ENCODE results near the gene SLC26A3. TPM values are rescaled to one million over a fixed set of nuclear protein-coding genes. Genes with fewer than 3 reads are reported as not detected.

The SLC26A3 gene
- total and polyA plus RNA-seq, 11 donors: 0.10 to 0.35 TPM; not detected in 9

DNA sequence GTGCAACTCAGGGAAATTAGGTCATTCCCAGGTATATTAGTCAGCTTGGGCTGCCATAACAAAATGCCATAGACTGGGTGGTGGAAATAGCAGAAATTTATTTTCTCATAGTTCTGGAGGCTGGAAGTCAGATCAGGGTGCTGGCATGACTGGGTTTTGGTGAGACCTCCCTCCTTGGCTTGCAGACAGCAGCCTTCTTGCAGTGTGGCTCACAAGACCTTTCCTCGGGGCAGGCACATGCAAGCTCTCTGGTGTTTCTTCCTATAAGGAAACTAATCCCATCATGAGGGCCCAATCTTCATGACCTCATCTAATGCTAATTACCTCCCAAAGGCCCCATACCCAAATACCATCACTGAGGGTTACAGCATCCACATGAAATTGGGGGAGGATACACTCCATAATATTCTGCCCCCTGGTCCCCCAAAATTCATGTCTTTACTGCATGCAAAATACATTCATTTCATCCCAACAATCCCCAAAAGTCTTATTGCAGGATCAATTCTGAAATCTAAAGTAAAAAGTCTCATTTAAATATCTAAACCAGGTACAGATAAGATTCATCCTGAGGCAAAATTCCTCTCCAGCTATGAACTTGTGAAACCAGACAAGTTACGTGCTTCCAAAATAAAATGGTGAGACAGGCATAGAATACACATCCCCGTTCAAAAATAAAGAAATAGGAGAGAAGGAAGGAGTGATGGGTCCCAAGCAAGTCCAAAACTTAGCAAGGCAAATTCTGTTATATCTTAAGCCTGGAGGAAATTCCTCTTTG is 76.5 kb downstream of the SLC26A3 start:
- no peak overlapping the region for H3K27ac ChIP-seq
- TF ChIP-seq POLR2A (IDR thresholded peaks at IDR 0.05): no peak
- TF ChIP-seq, protein P1, sequence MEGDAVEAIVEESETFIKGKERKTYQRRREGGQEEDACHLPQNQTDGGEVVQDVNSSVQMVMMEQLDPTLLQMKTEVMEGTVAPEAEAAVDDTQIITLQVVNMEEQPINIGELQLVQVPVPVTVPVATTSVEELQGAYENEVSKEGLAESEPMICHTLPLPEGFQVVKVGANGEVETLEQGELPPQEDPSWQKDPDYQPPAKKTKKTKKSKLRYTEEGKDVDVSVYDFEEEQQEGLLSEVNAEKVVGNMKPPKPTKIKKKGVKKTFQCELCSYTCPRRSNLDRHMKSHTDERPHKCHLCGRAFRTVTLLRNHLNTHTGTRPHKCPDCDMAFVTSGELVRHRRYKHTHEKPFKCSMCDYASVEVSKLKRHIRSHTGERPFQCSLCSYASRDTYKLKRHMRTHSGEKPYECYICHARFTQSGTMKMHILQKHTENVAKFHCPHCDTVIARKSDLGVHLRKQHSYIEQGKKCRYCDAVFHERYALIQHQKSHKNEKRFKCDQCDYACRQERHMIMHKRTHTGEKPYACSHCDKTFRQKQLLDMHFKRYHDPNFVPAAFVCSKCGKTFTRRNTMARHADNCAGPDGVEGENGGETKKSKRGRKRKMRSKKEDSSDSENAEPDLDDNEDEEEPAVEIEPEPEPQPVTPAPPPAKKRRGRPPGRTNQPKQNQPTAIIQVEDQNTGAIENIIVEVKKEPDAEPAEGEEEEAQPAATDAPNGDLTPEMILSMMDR (IDR thresholded peaks at IDR 0.05): no peak

DNA sequence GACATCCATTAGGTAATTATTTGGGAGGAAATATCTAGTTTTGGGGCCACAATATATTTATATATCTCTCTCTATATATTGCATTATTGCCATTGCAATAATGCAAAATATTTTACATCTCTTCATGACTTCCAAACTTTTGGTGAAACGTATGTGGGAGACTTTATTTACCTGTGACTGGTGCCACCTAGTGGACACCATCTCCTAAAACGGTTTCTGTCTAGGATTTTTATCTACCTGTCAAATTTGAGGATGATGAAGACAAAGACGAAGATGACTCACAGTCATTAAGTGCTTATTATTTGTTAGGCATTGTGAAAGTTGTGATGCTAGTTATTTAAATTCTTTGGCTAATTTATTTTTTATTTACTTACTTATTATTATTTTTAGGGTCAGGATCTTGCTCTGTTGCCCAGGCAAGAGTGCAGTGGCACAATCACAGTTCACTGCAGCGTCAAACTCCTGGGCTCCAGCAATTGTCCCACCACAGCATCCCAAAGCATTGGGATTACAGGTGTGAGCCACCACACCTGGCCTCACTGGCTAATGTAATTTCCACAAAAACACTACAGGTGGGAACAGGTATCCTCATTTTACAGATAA is 77.8 kb downstream of the SLC26A3 start:
- no peak for ATAC-seq

More for the DNA sequence above, 76.5 kb downstream of the SLC26A3 start:
- DNase-seq: no peak
- 82 to 90% (median 84%) methylated on average over 3 of the region's 3 CpGs for WGBS, 4 donors
- H3K9me3 ChIP-seq: no peaks in the 10 kb centered on the region
- H3K36me3 ChIP-seq: no peaks in the 10 kb centered on the region
- ATAC-seq: no peak
- no peak overlapping the region for H3K4me3 ChIP-seq
- H3K4me1 ChIP-seq: no peaks in the 10 kb centered on the region
- H3K27me3 ChIP-seq: peaks cover 0 to 14% (median 0%) of the 10 kb centered on the region in 9 donors
- intact Hi-C loops (cut with DNase I): loop anchor here in 8 of 10 donors (5.0 to 10.0 kb wide), 5 partner anchors 142 to 532 kb away; partner anchors contain the start of gene BCAP29 (in 1 of the 8)

DNA sequence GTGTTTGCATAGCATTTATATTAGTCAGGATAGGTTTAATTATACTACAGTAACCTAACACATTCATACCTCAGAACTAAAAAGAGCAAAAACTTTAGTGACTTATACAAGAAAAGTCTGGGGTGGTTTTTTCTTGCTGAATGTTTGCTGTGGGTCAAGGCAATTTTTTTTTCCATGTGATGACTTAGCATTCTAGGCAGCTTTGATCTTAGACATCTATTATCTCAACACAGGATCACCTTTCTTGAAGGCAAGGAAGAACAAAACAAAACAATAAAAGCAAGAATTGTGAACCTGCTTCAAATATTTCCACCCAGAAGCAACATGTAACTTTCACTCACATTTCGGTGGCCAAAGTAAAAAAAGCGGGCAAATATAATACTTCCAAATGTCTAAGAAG is 79.8 kb downstream of the SLC26A3 start:
- no peak for ATAC-seq

More for the DNA sequence above, 77.8 kb downstream of the SLC26A3 start:
- TF ChIP-seq, protein P1 (IDR thresholded peaks at IDR 0.05): peak; percentile 61 to 83 (median 77)
- TF ChIP-seq POLR2A (IDR thresholded peaks at IDR 0.05): no peak
- H3K4me3 ChIP-seq: no peak overlapping the region
- H3K4me1 ChIP-seq: no peaks in the 10 kb centered on the region
- 19 to 24% (median 20%) methylated on average over 4 of the region's 4 CpGs for WGBS, 4 donors
- no peaks in the 10 kb centered on the region for H3K36me3 ChIP-seq
- DNase-seq: peak in 3 of 5 donors; percentile 31 to 45 (median 36)
- H3K9me3 ChIP-seq: no peaks in the 10 kb centered on the region
- no peak overlapping the region for H3K27ac ChIP-seq
- H3K27me3 ChIP-seq: peaks cover 0 to 14% (median 0%) of the 10 kb centered on the region in 9 donors
- intact Hi-C loops (cut with DNase I): loop anchor here (1.0 to 10.0 kb wide), 8 partner anchors 140 to 530 kb away; partner anchors contain the start of gene BCAP29 (in 1 of the 10)

More for the DNA sequence above, 79.8 kb downstream of the SLC26A3 start:
- TF ChIP-seq, protein P1 (IDR thresholded peaks at IDR 0.05): no peak
- TF ChIP-seq POLR2A (IDR thresholded peaks at IDR 0.05): no peak
- Histone ChIP-seq H3K36me3 (no peaks in the 10 kb centered on the region), H3K27ac (no peak overlapping the region), H3K27me3 (peaks cover 0 to 4% (median 0%) of the 10 kb centered on the region in 9 donors), H3K4me1 (no peaks in the 10 kb centered on the region), H3K9me3 (no peaks in the 10 kb centered on the region), H3K4me3 (no peak overlapping the region)
- no peak for DNase-seq
- intact Hi-C loops (cut with DNase I): loop anchor here in 9 of 10 donors (1.0 to 10.0 kb wide), 7 partner anchors 138 to 528 kb away; partner anchors contain the start of genes COG5 (in 2 of the 9), DUS4L (in 2 of the 9) and BCAP29 (in 1 of the 9)
- WGBS, 4 donors: 92 to 96% (median 95%) methylated on average over 2 of the region's 2 CpGs
